Measurements from ENCODE around the gene IER3IP1. TPM values are rescaled to one million over a fixed set of nuclear protein-coding genes. Genes with fewer than 3 reads are reported as not detected.

IER3IP1 gene
- 14.3 TPM for polyA plus RNA-seq (2012; ENCODE audit: insufficient read length, low read depth)

GRCh38 chr18:47175898-47176575, at the start of gene IER3IP1:
IER3IP1 (minus strand) TSS chr18:47176364; CDS start chr18:47176277, 87 bp downstream.
- TF ChIP-seq SIN3A (IDR thresholded peaks at IDR 0.05; ENCODE audit: borderline replicate concordance, insufficient read depth, low read length) (no peak), FOXP2 (optimal IDR thresholded peaks at IDR 0.05; ENCODE audit: borderline replicate concordance, extremely low read depth, extremely low read length, insufficient read depth) (no peak), POLR2AphosphoS5 (IDR thresholded peaks at IDR 0.05; ENCODE audit: low read depth, low read length) (peak; percentile 88), REST (IDR thresholded peaks at IDR 0.05; ENCODE audit: insufficient read depth in 1 of 2, low read depth in 2 of 2, low read length in 2 of 2) (no peak), TAF1 (IDR thresholded peaks at IDR 0.05; ENCODE audit: borderline replicate concordance, insufficient read depth, low read length) (peak; percentile 75; the same call in 1 of the 2 replicates)

- TF ChIP-seq TAF1 (IDR thresholded peaks at IDR 0.05; ENCODE audit: borderline replicate concordance, insufficient read depth, low read length) (no peak), POLR2AphosphoS5 (IDR thresholded peaks at IDR 0.05; ENCODE audit: low read depth, low read length) (no peak), REST (IDR thresholded peaks at IDR 0.05; ENCODE audit: insufficient read depth in 1 of 2, low read depth in 2 of 2, low read length in 2 of 2) (no peak), FOXP2 (optimal IDR thresholded peaks at IDR 0.05; ENCODE audit: borderline replicate concordance, extremely low read depth, extremely low read length, insufficient read depth) (no peak), SIN3A (IDR thresholded peaks at IDR 0.05; ENCODE audit: borderline replicate concordance, insufficient read depth, low read length) (no peak)
Measured at GRCh38 chr18:47215554-47216138, 39.5 kb upstream of the IER3IP1 start.

GRCh38 chr18:47209171-47209570, 33.0 kb upstream of the IER3IP1 start:
- no peak for TF ChIP-seq TAF1 (IDR thresholded peaks at IDR 0.05; ENCODE audit: borderline replicate concordance, insufficient read depth, low read length)
- no peak for TF ChIP-seq POLR2AphosphoS5 (IDR thresholded peaks at IDR 0.05; ENCODE audit: low read depth, low read length)
- TF ChIP-seq REST (IDR thresholded peaks at IDR 0.05; ENCODE audit: insufficient read depth in 1 of 2, low read depth in 2 of 2, low read length in 2 of 2): no peak

- TF ChIP-seq TAF1 (IDR thresholded peaks at IDR 0.05; ENCODE audit: borderline replicate concordance, insufficient read depth, low read length): no peak
- TF ChIP-seq POLR2AphosphoS5 (IDR thresholded peaks at IDR 0.05; ENCODE audit: low read depth, low read length): no peak
- no peak for TF ChIP-seq FOXP2 (optimal IDR thresholded peaks at IDR 0.05; ENCODE audit: borderline replicate concordance, extremely low read depth, extremely low read length, insufficient read depth)
- TF ChIP-seq SIN3A (IDR thresholded peaks at IDR 0.05; ENCODE audit: borderline replicate concordance, insufficient read depth, low read length): no peak
- TF ChIP-seq REST (IDR thresholded peaks at IDR 0.05; ENCODE audit: insufficient read depth in 1 of 2, low read depth in 2 of 2, low read length in 2 of 2): no peak
Measured at GRCh38 chr18:47206945-47207637, 30.9 kb upstream of the IER3IP1 start.

Data from PFSK-1 (cell line).